B cell (primary cell): ENCODE results near the gene BTAF1. TPM values are rescaled to one million over a fixed set of nuclear protein-coding genes. Genes with fewer than 3 reads are reported as not detected.

Source experiments
- ATAC-seq: fragments of 200-7000 bp; cut with Tn5 transposase; one replicate; pipeline ENCODE4 v1.10.0; 2021; ENCODE audit warnings: low read depth, mild to moderate bottlenecking, moderate number of reproducible peaks, moderate library complexity
- CTCF ChIA-PET: fragments of 350-600 bp; sonication (Branson Sonifier 250); formaldehyde crosslinking; loops from one replicate; lab custom pipeline; 2021; ENCODE audit warnings: antibody characterized with exemption, inconsistent platforms; lab: Charles Lee
- POLR2A ChIA-PET: fragments of 350-600 bp; sonication (Branson Sonifier 250); formaldehyde crosslinking; loops from one replicate; lab custom pipeline; 2021; ENCODE audit warnings: antibody characterized with exemption; lab: Charles Lee
- DNase-seq: peaks from one replicate; pipeline ENCODE4 v3.0.0; 2013
- H2AFZ ChIP-seq: 2 replicates; pipeline ENCODE4 v1.6.1; 2012; ENCODE audit warnings: mild to moderate bottlenecking, low read depth, low read length; ENCODE audit not compliant: insufficient read depth, poor library complexity, severe bottlenecking
- H3K27ac ChIP-seq, 2 donors: 1 replicate in 1 of 2; 2 replicates in 1 of 2; pipeline ENCODE4 v1.5.1; 2012 to 2013; ENCODE audit warnings: low read length in 2 of 2, mild to moderate bottlenecking in 2 of 2, moderate library complexity in 1 of 2
- H3K27me3 ChIP-seq, 4 experiments: fragments of 200-600 bp in 1 of 4; sonication (generic) in 1 of 4; replicated peaks in 1 of 4; 1 replicate in 2 of 4; 2 replicates in 2 of 4; pipeline versions ENCODE4 v1.6.1 to v1.7.0; 2013 to 2016; ENCODE audit warnings: low read length in 3 of 4, mild to moderate bottlenecking in 2 of 4, mixed read lengths in 1 of 4, moderate library complexity in 1 of 4; ENCODE audit not compliant: insufficient read depth in 4 of 4, control insufficient read depth in 3 of 4; ENCODE audit errors: control extremely low read depth in 1 of 4
- H3K36me3 ChIP-seq, 2 experiments: replicated peaks in 1 of 2; 1 replicate in 1 of 2; 2 replicates in 1 of 2; pipeline versions ENCODE4 v1.6.1 to v1.7.1; 2013; ENCODE audit warnings: low read length in 1 of 2; ENCODE audit not compliant: insufficient read depth in 2 of 2, control insufficient read depth in 1 of 2; ENCODE audit errors: control extremely low read depth in 1 of 2, extremely low read depth in 1 of 2
- H3K4me1 ChIP-seq, 2 donors: fragments of 200-600 bp in 1 of 2; sonication (generic) in 1 of 2; 1 replicate in 1 of 2; 2 replicates in 1 of 2; pipeline versions ENCODE4 v1.5.1 to v1.6.1; 2013 to 2017; ENCODE audit warnings: low read length in 2 of 2; ENCODE audit not compliant: control insufficient read depth in 2 of 2, insufficient read depth in 2 of 2
- H3K4me2 ChIP-seq: replicated peaks from 2 replicates; pipeline ENCODE3; 2012; ENCODE audit warnings: mild to moderate bottlenecking, low read depth, low read length; ENCODE audit not compliant: poor library complexity, severe bottlenecking
- H3K4me3 ChIP-seq, 5 experiments: fragments of 200-600 bp in 1 of 5; sonication (generic) in 1 of 5; 1 replicate in 3 of 5; 2 replicates in 2 of 5; pipeline versions ENCODE4 v1.5.1 to v1.7.0; 2011 to 2016; ENCODE audit warnings: low read length in 4 of 5, mild to moderate bottlenecking in 4 of 5, low read depth in 2 of 5, control low read depth in 1 of 5, moderate library complexity in 1 of 5; ENCODE audit not compliant: insufficient read depth in 1 of 5; ENCODE audit errors: control extremely low read depth in 1 of 5, extremely low read depth in 1 of 5
- H3K79me2 ChIP-seq: fragments of 200-600 bp; sonication (generic); one replicate; pipeline ENCODE4 v1.6.0; 2016; ENCODE audit warnings: low read length; ENCODE audit not compliant: control insufficient read depth, insufficient read depth
- H3K9ac ChIP-seq: fragments of 200-600 bp; sonication (generic); 2 replicates; pipeline ENCODE4 v1.6.1; 2017; ENCODE audit warnings: mild to moderate bottlenecking, low read length, moderate library complexity
- H3K9me3 ChIP-seq, 3 donors: one replicate each; pipeline versions ENCODE4 v1.6.1 to v1.7.1; 2013; ENCODE audit warnings: low read length in 2 of 3; ENCODE audit not compliant: control insufficient read depth in 2 of 3, insufficient read depth in 1 of 3; ENCODE audit errors: control extremely low read depth in 1 of 3
- H4K20me1 ChIP-seq: 2 replicates; pipeline ENCODE4 v1.6.0; 2012; ENCODE audit warnings: mild to moderate bottlenecking, low read length; ENCODE audit not compliant: insufficient read depth, control insufficient read depth, poor library complexity, severe bottlenecking
- H3K27ac Mint-ChIP-seq: one replicate; pipeline ENCODE4 v1.8.0; 2021; ENCODE audit warnings: mixed read lengths
- H3K27me3 Mint-ChIP-seq: one replicate; pipeline ENCODE4 v1.8.0; 2021; ENCODE audit warnings: mixed read lengths
- H3K4me1 Mint-ChIP-seq: one replicate; pipeline ENCODE4 v1.8.0; 2021; ENCODE audit warnings: mixed read lengths
- H3K4me3 Mint-ChIP-seq: one replicate; pipeline ENCODE4 v1.8.0; 2021; ENCODE audit warnings: mixed read lengths
- H3K9me3 Mint-ChIP-seq: one replicate; pipeline ENCODE4 v1.8.0; 2022; ENCODE audit warnings: mixed read lengths; ENCODE audit not compliant: insufficient read depth
- CTCF ChIP-seq: fragments of 200-600 bp; IDR thresholded peaks from one replicate; pipeline ENCODE4 v1.8.0; 2022; ENCODE audit warnings: antibody characterized with exemption, mild to moderate bottlenecking
- EZH2 ChIP-seq: IDR thresholded peaks from 2 replicates; pipeline ENCODE4 v1.6.1; 2012; ENCODE audit warnings: borderline replicate concordance, low read depth, mild to moderate bottlenecking, moderate library complexity, low read length; ENCODE audit not compliant: insufficient read depth, poor library complexity, severe bottlenecking
- WGBS: methylation state at CpG from one replicate; pipeline ENCODE4 v1.1.5; 2013; ENCODE audit warnings: missing lambda C conversion rate; ENCODE audit not compliant: insufficient coverage; 5-methylcytosine and 5-hydroxymethylcytosine counted together
- intact Hi-C: fragments of 100-400 bp; cut with micrococcal nuclease; formaldehyde crosslinking; loops from one replicate; pipeline ENCODE4 v1.10.0; 2022
- polyA plus RNA-seq: library from polyadenylated mRNA; depleted of rRNA; stranded (reverse); fragments of >200 nt; gene quantifications from 2 replicates; pipeline ENCODE4 v1.2.3, GENCODE V29; 2012
- total RNA-seq, 2 donors: library from RNA; stranded (reverse); fragments of 120-200 nt in 1 of 2; gene quantifications; 1 replicate in 1 of 2; 2 replicates in 1 of 2; pipeline versions ENCODE4 v1.2.3 to v1.2.4, GENCODE V29; 2013 to 2022

BTAF1 gene
- total and polyA plus RNA-seq, 2 donors (not counting 1 experiment from before 2014, with no cell fraction given), result 58.2 to 78.1 TPM

- H3K27me3 ChIP-seq, result no peaks in the 10 kb centered on the region
- TF ChIP-seq EZH2, result no peak
- TF ChIP-seq CTCF, result no peak
- peaks cover 0 to under 1% of the 10 kb centered on the region in 2 experiments for H3K36me3 ChIP-seq
- H3K27ac Mint-ChIP-seq, result no peak overlapping the region
- H3K9me3 ChIP-seq, result no peaks in the 10 kb centered on the region
- DNase-seq (no peak), ATAC-seq (no peak)
- H3K4me1 ChIP-seq, result no peaks in the 10 kb centered on the region
- H3K27ac ChIP-seq, result no peak overlapping the region
- no peak overlapping the region for H3K4me3 Mint-ChIP-seq
- no peak overlapping the region for H2AFZ ChIP-seq
- peaks cover 2% of the 10 kb centered on the region for H3K4me1 Mint-ChIP-seq
- no peaks in the 10 kb centered on the region for H3K27me3 Mint-ChIP-seq
- H3K4me2 ChIP-seq, result no peak overlapping the region
- ChIA-PET CTCF (interaction anchor here (0.6 kb wide), 1 partner anchor 460 kb away, joined by 3 read pairs; no protein-coding TSS in a partner anchor), POLR2A (no interaction called here)
- 86% methylated on average over 1 of the region's 1 CpG for WGBS
- H3K4me3 ChIP-seq, result no peak overlapping the region
- intact Hi-C loops, result no loop called here
- no peaks in the 10 kb centered on the region for H3K79me2 ChIP-seq
- H4K20me1 ChIP-seq, result no peaks in the 10 kb centered on the region
- H3K9me3 Mint-ChIP-seq, result no peaks in the 10 kb centered on the region
- H3K9ac ChIP-seq, result no peak overlapping the region
Measured at GRCh38 chr10:92038949-92039348, 115.4 kb downstream of the BTAF1 start.

- Mint-ChIP-seq H3K4me3 (no peak overlapping the region), H3K4me1 (peaks cover 3% of the 10 kb centered on the region), H3K27ac (no peak overlapping the region), H3K27me3 (no peaks in the 10 kb centered on the region), H3K9me3 (no peaks in the 10 kb centered on the region)
- Histone ChIP-seq H3K27ac (no peak overlapping the region), H3K79me2 (no peaks in the 10 kb centered on the region), H3K9ac (no peak overlapping the region), H2AFZ (no peak overlapping the region), H4K20me1 (no peaks in the 10 kb centered on the region), H3K27me3 (no peaks in the 10 kb centered on the region), H3K4me2 (no peak overlapping the region), H3K4me3 (no peak overlapping the region), H3K36me3 (no peaks in the 10 kb centered on the region), H3K4me1 (peaks cover under 1% of the 10 kb centered on the region in 2 donors), H3K9me3 (no peaks in the 10 kb centered on the region)
- DNase-seq (no peak), ATAC-seq (no peak)
- ChIA-PET POLR2A (no interaction called here), CTCF (no interaction called here)
- intact Hi-C loops, result no loop called here
- WGBS, result no CpG with 5 or more reads among the region's 5 CpGs
- no peak for TF ChIP-seq EZH2
- no peak for TF ChIP-seq CTCF
Measured at GRCh38 chr10:92042541-92042940, 119.0 kb downstream of the BTAF1 start.
